Cardiac muscle cell (in vitro differentiated cells and primary cell): ENCODE data around the gene FKRP. TPM values are rescaled to one million over a fixed set of nuclear protein-coding genes. Genes with fewer than 3 reads are reported as not detected.

Source experiments
- DNase-seq, 2 donors: peaks; one replicate each; pipeline versions ENCODE4 v3.0.0 to v3.0.0-alpha.2; 2010 to 2017; ENCODE audit warnings: low read depth in 1 of 2, low spot score in 1 of 2
- H3K27ac ChIP-seq: fragments of 200-600 bp; sonication (generic); 2 replicates; pipeline ENCODE4 v1.5.1; 2016
- H3K27me3 ChIP-seq: fragments of 200-600 bp; sonication (generic); 2 replicates; pipeline ENCODE4 v1.6.0; 2016; ENCODE audit warnings: control low read depth
- H3K36me3 ChIP-seq: fragments of 200-600 bp; sonication (generic); 2 replicates; pipeline ENCODE4 v1.5.1; 2016; ENCODE audit warnings: control low read depth
- H3K4me1 ChIP-seq: fragments of 200-600 bp; sonication (generic); 2 replicates; pipeline ENCODE4 v1.8.1; 2017; ENCODE audit warnings: low read depth, mild to moderate bottlenecking, mixed run types
- H3K4me3 ChIP-seq: fragments of 200-600 bp; sonication (generic); 2 replicates; pipeline ENCODE4 v1.5.1; 2016; ENCODE audit warnings: mild to moderate bottlenecking
- H3K9me3 ChIP-seq: fragments of 200-600 bp; sonication (generic); 2 replicates; pipeline ENCODE4 v1.5.1; 2017; ENCODE audit warnings: low read depth, mild to moderate bottlenecking, control low read depth
- polyA plus RNA-seq: library from polyadenylated mRNA; unstranded; fragments of >200 nt; fragmentation: Nextera tagmentation; extraction: Ambion mirVana; gene quantifications from 2 replicates; pipeline ENCODE4 v1.2.1, GENCODE V29; 2016
- total RNA-seq: library from RNA; depleted of rRNA; stranded (reverse); fragments of >200 nt; gene quantifications from 2 replicates; pipeline ENCODE4 v1.2.3, GENCODE V29; 2016
- TF ChIP-seq, protein P1 (sequence below): IDR thresholded peaks from 2 replicates; pipeline ENCODE4 v1.5.1; 2012; ENCODE audit warnings: low read depth, mild to moderate bottlenecking, low read length

FKRP gene
- total and polyA plus RNA-seq, 2 experiments from 2014 or later: 20.4 to 50.3 TPM

DNA sequence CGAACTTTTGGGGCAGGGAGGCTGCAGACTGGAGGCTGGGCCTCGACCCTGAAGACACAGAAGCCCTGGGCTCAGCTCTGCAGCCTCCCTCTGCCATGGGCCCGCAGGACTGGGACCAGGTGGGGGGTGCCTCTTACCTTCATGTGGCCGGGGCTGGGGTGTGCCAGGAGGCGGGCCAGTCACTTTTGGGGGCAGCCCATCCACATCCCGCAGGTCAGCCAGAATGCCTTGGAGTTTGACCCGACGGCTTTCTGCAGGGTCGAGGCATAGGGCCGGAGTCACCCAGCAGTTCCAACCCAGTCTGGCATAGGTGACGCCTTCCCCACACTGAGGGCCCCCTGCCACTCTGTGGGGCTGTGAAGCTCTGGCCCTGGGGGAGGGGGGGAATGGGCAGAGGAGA is 18.1 kb upstream of the FKRP start:
- Histone ChIP-seq H3K27me3 (no peaks in the 10 kb centered on the region), H3K4me1 (no peaks in the 10 kb centered on the region), H3K9me3 (no peaks in the 10 kb centered on the region), H3K4me3 (no peak overlapping the region), H3K27ac (no peak overlapping the region), H3K36me3 (peaks cover 42% of the 10 kb centered on the region)
- TF ChIP-seq, protein P1, sequence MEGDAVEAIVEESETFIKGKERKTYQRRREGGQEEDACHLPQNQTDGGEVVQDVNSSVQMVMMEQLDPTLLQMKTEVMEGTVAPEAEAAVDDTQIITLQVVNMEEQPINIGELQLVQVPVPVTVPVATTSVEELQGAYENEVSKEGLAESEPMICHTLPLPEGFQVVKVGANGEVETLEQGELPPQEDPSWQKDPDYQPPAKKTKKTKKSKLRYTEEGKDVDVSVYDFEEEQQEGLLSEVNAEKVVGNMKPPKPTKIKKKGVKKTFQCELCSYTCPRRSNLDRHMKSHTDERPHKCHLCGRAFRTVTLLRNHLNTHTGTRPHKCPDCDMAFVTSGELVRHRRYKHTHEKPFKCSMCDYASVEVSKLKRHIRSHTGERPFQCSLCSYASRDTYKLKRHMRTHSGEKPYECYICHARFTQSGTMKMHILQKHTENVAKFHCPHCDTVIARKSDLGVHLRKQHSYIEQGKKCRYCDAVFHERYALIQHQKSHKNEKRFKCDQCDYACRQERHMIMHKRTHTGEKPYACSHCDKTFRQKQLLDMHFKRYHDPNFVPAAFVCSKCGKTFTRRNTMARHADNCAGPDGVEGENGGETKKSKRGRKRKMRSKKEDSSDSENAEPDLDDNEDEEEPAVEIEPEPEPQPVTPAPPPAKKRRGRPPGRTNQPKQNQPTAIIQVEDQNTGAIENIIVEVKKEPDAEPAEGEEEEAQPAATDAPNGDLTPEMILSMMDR: no peak
- no peak for DNase-seq

DNA sequence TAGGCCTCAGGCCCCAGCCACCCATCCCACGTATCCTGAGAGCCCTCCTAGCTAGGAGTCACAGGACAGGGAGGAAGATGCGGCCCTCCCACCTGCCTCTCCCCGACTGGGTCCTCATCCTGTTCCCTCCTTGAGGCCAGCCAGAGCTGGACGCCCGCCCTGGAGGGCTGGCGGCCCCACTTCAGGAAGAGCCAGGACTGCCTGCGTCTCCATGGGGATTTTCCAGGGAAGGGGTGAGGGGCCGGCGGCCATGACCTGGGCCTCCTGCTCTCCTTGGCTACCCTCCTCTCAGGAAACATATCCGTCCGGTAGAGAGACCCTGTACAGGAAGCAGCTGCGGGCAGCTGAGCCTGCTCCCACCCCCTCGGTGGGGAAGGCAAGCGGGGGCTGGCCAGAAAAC is 17.6 kb upstream of the FKRP start:
- no peak for DNase-seq
- Histone ChIP-seq H3K4me3 (no peak overlapping the region), H3K27me3 (no peaks in the 10 kb centered on the region), H3K9me3 (no peaks in the 10 kb centered on the region), H3K27ac (no peak overlapping the region), H3K36me3 (peaks cover 45% of the 10 kb centered on the region), H3K4me1 (no peaks in the 10 kb centered on the region)
- TF ChIP-seq, protein P1: no peak

DNA sequence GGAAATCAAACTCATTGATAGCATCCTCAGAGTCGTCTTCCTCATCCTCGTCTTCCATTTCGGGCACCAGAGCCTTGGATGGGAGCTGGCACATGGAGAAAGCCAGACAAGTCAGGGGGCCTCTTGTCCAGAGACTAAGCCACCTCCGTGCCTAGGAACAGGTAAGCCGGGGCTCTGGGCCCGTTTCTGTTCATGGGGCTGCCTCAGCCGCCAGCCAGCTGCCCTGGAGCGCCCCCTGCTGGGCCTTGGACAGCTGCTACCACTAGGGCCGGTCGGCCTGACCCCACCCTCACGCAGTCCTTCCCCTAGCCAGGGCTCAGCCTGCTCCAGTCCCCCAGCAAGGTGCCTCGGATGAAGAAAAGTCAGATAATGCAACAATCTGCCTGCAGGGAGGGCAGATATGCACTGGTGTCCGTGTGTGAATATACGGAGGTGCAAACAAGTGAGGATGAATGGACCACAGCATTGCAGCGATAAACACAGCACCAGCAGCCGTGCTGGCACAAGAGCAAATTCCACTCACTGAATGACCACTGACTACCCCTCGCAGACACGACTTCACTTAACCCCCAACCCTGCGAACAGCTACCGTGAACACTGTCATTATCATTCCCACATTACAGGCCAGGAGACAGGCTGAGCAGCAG is 17.0 kb upstream of the FKRP start:
- TF ChIP-seq, protein P1: peak; percentile 96
- H3K36me3 ChIP-seq: peaks cover 41% of the 10 kb centered on the region

DNA sequence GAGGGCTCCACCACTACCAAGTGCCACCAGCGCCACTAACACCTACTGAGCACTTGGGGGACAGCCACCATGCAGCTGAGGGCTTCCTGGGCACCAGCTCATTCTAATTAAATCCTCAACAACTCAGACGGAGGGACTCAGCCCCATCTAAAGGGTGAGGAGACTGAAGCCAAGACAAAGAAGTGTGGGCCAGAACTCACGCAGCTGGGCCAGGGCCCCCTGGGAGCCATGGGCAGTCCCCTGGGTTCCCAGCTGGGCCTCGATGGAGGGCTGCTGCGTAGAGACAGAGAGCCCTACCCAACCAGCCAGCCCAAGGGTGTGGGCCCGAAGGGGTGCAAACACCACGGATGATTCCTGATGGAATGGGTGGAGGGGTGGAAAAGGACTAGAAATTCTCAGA is 16.2 kb upstream of the FKRP start:
- H3K4me1 ChIP-seq: no peaks in the 10 kb centered on the region
- peaks cover 36% of the 10 kb centered on the region for H3K36me3 ChIP-seq
- TF ChIP-seq, protein P1: no peak
- H3K9me3 ChIP-seq: no peaks in the 10 kb centered on the region
- no peak overlapping the region for H3K4me3 ChIP-seq
- H3K27me3 ChIP-seq: no peaks in the 10 kb centered on the region
- H3K27ac ChIP-seq: no peak overlapping the region
- DNase-seq: no peak

More for the DNA sequence above, 17.0 kb upstream of the FKRP start:
- no peak overlapping the region for H3K27ac ChIP-seq
- no peak overlapping the region for H3K4me3 ChIP-seq
- H3K27me3 ChIP-seq: no peaks in the 10 kb centered on the region
- no peaks in the 10 kb centered on the region for H3K4me1 ChIP-seq
- DNase-seq: peak; percentile 71 to 74
- no peaks in the 10 kb centered on the region for H3K9me3 ChIP-seq

DNA sequence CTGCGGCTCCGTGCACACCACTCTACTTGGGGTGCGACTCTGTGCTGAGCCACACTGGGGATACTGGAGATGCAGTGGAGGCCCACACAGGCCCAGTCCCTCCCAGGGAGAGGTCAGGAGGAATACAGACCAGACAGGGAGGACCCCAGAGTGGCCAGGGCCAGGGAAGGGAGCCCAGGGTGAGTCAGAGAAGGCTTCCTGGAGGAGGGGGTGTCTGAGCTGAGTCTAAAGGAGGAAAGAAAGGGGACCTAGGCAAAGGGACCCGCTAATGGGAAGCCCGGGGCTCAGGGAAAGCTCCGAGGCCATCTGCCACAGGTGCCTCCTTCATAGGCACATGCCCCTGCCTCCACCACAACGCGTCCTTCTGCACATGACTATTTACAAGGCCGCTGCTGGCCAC is 15.7 kb upstream of the FKRP start:
- Histone ChIP-seq H3K4me1 (no peaks in the 10 kb centered on the region), H3K9me3 (no peaks in the 10 kb centered on the region), H3K36me3 (peaks cover 38% of the 10 kb centered on the region), H3K4me3 (no peak overlapping the region), H3K27me3 (no peaks in the 10 kb centered on the region), H3K27ac (no peak overlapping the region)
- TF ChIP-seq, protein P1: no peak
- DNase-seq: no peak
